Transverse colon (tissue), 4 donors: ENCODE measurements around the gene EME1. TPM values are rescaled to one million over a fixed set of nuclear protein-coding genes. Genes with fewer than 3 reads are reported as not detected.

Source experiments
- DNase-seq: peaks from one replicate; pipeline ENCODE4 v3.0.0-alpha.2; 2019
- H3K27ac ChIP-seq, 4 donors: fragments of 200-600 bp; sonication (generic); 2 replicates each; pipeline ENCODE4 v1.5.1; 2016 to 2018; ENCODE audit warnings: inconsistent platforms in 4 of 4
- H3K27me3 ChIP-seq: fragments of 200-600 bp; sonication (generic); 2 replicates; pipeline ENCODE4 v1.5.1; 2017; ENCODE audit warnings: inconsistent platforms
- H3K36me3 ChIP-seq, 4 donors: fragments of 200-600 bp; sonication (generic); 2 replicates each; pipeline ENCODE4 v1.5.1; 2017 to 2019; ENCODE audit warnings: inconsistent platforms in 4 of 4
- H3K4me1 ChIP-seq, 4 donors: fragments of 200-600 bp; sonication (generic); 2 replicates each; pipeline ENCODE4 v1.5.1; 2017 to 2020; ENCODE audit warnings: inconsistent platforms in 4 of 4
- H3K4me3 ChIP-seq, 4 donors: fragments of 200-600 bp; sonication (generic); 1 replicate in 1 of 4; 2 replicates in 3 of 4; pipeline versions ENCODE4 v1.5.1 to v1.6.1; 2017 to 2019; ENCODE audit warnings: inconsistent platforms in 4 of 4
- H3K9me3 ChIP-seq, 2 donors: fragments of 200-600 bp; sonication (generic); 2 replicates each; pipeline ENCODE4 v1.5.1; 2017 to 2019; ENCODE audit warnings: inconsistent platforms in 2 of 2
- CTCF ChIP-seq, 5 experiments: fragments of 200-600 bp in 3 of 5; fragments of 450-650 bp in 2 of 5; sonication (generic) in 3 of 5; IDR thresholded peaks; 1 replicate in 2 of 5; 2 replicates in 3 of 5; pipeline ENCODE4 v1.5.1; 2016 to 2017; ENCODE audit warnings: antibody characterized with exemption in 5 of 5, inconsistent platforms in 3 of 5, mild to moderate bottlenecking in 2 of 5, moderate library complexity in 1 of 5
- EP300 ChIP-seq: sonication (generic); formaldehyde crosslinking; IDR thresholded peaks from one replicate; pipeline ENCODE4 v1.6.1; 2017; ENCODE audit warnings: antibody characterized with exemption, low read depth
- POLR2A ChIP-seq: fragments of 450-650 bp; IDR thresholded peaks from one replicate; pipeline ENCODE4 v1.6.1; 2016; ENCODE audit warnings: antibody characterized with exemption, mild to moderate bottlenecking, moderate library complexity
- POLR2AphosphoS5 ChIP-seq, 3 donors: sonication (generic); formaldehyde crosslinking; IDR thresholded peaks; one replicate each; pipeline ENCODE4 v1.6.1; 2016; ENCODE audit warnings: antibody characterized with exemption in 3 of 3
- WGBS, 2 donors: methylation state at CpG; one replicate each; pipeline ENCODE4 v1.1.5; 2018; ENCODE audit warnings: low coverage in 1 of 2; 5-methylcytosine and 5-hydroxymethylcytosine counted together
- in situ Hi-C, 4 donors: fragments of 200-750 bp; cut with MboI; loops; one replicate each; pipeline versions ENCODE4 v1.15.0 to v1.15.1; 2017; ENCODE audit warnings: low sequenced_read_pairs in 3 of 4, low pct_ligation_motif_present in 1 of 4, low pct_unique_long_range_greater_than_20kb in 1 of 4
- intact Hi-C: fragments of 100-400 bp; cut with DNase I; formaldehyde crosslinking; loops from one replicate; pipeline ENCODE4 v1.15.1; 2023; ENCODE audit warnings: low total_unique reads
- total RNA-seq, 4 donors: library from RNA; depleted of rRNA; stranded (reverse); fragments of >200 nt; gene quantifications; one replicate each; pipeline ENCODE4 v1.1.0, GENCODE V29; 2016

Gene EME1
- total RNA-seq, 4 donors from 2014 or later = 1.4 to 1.6 TPM; not detected in 2

DNA sequence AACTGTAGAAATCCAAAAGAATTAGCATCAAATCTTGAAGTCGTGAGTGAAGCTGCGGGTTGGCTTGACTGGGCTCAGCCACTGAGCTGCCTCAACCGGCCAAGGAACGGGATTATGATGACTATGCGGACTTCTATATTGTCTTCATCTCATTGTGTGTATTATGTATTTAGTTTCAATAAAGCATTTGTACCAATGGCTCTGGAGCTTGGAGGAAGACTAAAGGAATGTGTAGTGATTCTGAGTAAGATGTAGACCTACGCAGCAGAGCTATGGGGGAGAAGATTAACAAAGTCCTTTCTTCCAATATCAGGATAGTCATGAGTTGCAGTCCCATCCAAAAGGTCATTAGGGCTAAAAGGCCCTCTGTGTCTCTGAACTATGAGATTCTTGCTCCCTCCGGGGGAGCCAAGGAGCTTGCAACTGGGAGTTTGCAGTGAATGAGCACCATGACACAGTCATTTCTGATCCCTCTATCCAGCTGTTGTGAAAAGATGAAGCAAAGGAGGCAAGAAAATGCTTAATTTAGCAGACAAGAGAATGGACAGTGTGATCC, 8.3 kb downstream of the EME1 start:
- H3K9me3 ChIP-seq = no peaks in the 10 kb centered on the region
- 82 to 93% methylated on average over 5 to 7 of the region's 7 CpGs for WGBS, 2 donors
- TF ChIP-seq POLR2AphosphoS5 (IDR thresholded peaks at IDR 0.05) (no peak), EP300 (no peak), CTCF (IDR thresholded peaks at IDR 0.05) (no peak), POLR2A (no peak)
- no peak for DNase-seq
- H3K36me3 ChIP-seq = peaks cover 0 to 51% (median 27%) of the 10 kb centered on the region in 4 donors
- no peaks in the 10 kb centered on the region for H3K27me3 ChIP-seq
- no peak overlapping the region for H3K27ac ChIP-seq
- intact Hi-C loops = no loop called here
- no peak overlapping the region for H3K4me3 ChIP-seq
- no peaks in the 10 kb centered on the region for H3K4me1 ChIP-seq
- in situ Hi-C loops = no loop called here

- no peak for DNase-seq
- Histone ChIP-seq H3K9me3 (no peaks in the 10 kb centered on the region), H3K4me3 (no peak overlapping the region), H3K27me3 (no peaks in the 10 kb centered on the region), H3K4me1 (no peaks in the 10 kb centered on the region), H3K36me3 (peaks cover 0 to 57% (median 30%) of the 10 kb centered on the region in 4 donors), H3K27ac (no peak overlapping the region)
- no peak for TF ChIP-seq CTCF (IDR thresholded peaks at IDR 0.05)
- TF ChIP-seq EP300 = no peak
- no peak for TF ChIP-seq POLR2AphosphoS5 (IDR thresholded peaks at IDR 0.05)
- no peak for TF ChIP-seq POLR2A
- intact Hi-C loops = no loop called here
- in situ Hi-C loops = no loop called here
- WGBS, 2 donors = 41 to 60% methylated on average over 3 of the region's 3 CpGs
Observed at GRCh38 chr17:50381920-50382319, 8.9 kb downstream of the EME1 start.

DNA sequence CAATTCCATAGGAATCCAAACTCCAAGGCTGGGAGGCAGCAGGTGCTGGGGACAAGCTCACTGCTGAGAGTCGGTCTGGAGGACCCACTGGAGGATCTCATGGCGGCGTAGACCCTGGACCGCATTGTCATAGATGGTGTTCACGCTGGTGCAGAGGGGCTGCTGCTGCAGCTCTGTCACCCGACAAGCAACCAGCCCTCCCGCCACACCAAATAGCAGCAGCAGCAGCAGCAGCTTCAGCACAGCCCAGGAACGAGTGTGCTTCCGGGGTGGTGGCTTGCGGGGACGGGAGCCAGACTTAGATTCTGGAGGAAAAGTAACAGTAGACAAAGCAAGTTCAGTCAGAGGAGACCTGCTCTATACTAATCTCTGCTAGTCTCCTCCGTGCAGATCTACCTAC, 9.9 kb downstream of the EME1 start:
- 92 to 100% methylated on average over 1 to 12 of the region's 12 CpGs for WGBS, 2 donors
- intact Hi-C loops = no loop called here
- no peak overlapping the region for H3K4me3 ChIP-seq
- H3K27ac ChIP-seq = no peak overlapping the region
- no peaks in the 10 kb centered on the region for H3K9me3 ChIP-seq
- peaks cover 0 to 67% (median 35%) of the 10 kb centered on the region in 4 donors for H3K36me3 ChIP-seq
- no peaks in the 10 kb centered on the region for H3K4me1 ChIP-seq
- TF ChIP-seq POLR2AphosphoS5 (IDR thresholded peaks at IDR 0.05) (no peak), CTCF (IDR thresholded peaks at IDR 0.05) (no peak), POLR2A (no peak), EP300 (no peak)
- in situ Hi-C loops = no loop called here
- H3K27me3 ChIP-seq = no peaks in the 10 kb centered on the region
- DNase-seq = no peak

DNA sequence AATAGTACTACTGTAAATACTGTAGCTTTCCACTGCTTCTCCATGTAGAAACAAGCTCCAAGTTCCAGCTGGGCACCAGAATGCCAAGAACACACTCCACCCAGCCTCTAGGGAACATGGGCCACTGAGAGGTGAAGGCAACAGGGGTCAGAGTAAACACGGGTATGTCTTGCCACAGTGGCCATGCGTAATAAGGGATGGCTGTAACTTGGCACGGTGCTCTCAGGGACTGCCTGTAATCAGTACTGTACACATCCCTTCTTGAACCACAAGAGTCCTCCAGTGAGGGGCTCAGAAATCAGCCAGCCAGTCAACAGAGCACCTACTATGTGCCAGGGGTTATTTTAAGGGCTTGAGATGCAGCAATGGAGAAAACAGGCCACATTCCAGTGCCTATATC, 13.5 kb downstream of the EME1 start:
- intact Hi-C loops (no loop called here), in situ Hi-C loops (no loop called here)
- no peak overlapping the region for H3K4me3 ChIP-seq
- peaks cover 0 to 83% (median 43%) of the 10 kb centered on the region in 4 donors for H3K36me3 ChIP-seq
- H3K27ac ChIP-seq = no peak overlapping the region
- TF ChIP-seq CTCF (IDR thresholded peaks at IDR 0.05) (no peak), POLR2AphosphoS5 (IDR thresholded peaks at IDR 0.05) (no peak), EP300 (no peak), POLR2A (no peak)
- 61 to 82% methylated on average over 3 of the region's 3 CpGs for WGBS, 2 donors
- DNase-seq = no peak
- H3K27me3 ChIP-seq = no peaks in the 10 kb centered on the region
- H3K9me3 ChIP-seq = no peaks in the 10 kb centered on the region
- H3K4me1 ChIP-seq = no peaks in the 10 kb centered on the region
